Epidermal melanocyte (primary cell): ENCODE data around the gene NKD1.
A peak's percentile ranks its signal among the peaks of the same experiment; 100 is the strongest.
"Not testable (repeated sequence)": the region's sequence is repeated elsewhere in the genome, so short reads cannot be mapped to it uniquely, and the experiment has no call there.

Experiments used
- DNase-seq: peaks from one replicate; pipeline ENCODE4 v3.0.0; 2011; ENCODE audit warnings: low spot score; ENCODE audit not compliant: insufficient read length

The NKD1 gene

GRCh38 chr16:50579373-50579772 lies 31.2 kb downstream of the NKD1 start:
- not testable (repeated sequence) for DNase-seq

- no peak for DNase-seq
Observed at GRCh38 chr16:50580180-50580798, 32.1 kb downstream of the NKD1 start.

GRCh38 chr16:50581845-50582244 lies 33.6 kb downstream of the NKD1 start:
- no peak for DNase-seq

DNA sequence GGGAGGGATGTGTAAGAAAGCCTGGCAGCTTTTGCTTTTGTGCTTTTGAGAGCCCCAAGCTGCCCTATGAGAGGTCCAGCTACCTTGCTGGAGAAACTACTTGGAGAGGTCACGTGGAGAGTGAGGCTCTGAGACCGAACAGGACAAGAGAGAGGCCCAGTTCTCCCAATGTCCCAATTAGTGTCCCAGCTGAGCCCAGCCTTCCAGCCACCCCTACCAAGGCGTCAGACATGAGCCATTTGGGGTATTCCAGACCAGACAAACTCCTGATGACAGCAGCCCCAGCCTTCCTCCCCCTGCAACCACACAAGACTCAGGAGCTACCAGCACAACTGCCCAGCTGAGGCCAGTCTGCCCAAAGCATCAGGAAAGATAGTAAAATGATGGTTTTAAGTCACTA lies 35.0 kb downstream of the NKD1 start:
- no peak for DNase-seq

GRCh38 chr16:50584033-50584722 lies 36.0 kb downstream of the NKD1 start:
- no peak for DNase-seq

DNA sequence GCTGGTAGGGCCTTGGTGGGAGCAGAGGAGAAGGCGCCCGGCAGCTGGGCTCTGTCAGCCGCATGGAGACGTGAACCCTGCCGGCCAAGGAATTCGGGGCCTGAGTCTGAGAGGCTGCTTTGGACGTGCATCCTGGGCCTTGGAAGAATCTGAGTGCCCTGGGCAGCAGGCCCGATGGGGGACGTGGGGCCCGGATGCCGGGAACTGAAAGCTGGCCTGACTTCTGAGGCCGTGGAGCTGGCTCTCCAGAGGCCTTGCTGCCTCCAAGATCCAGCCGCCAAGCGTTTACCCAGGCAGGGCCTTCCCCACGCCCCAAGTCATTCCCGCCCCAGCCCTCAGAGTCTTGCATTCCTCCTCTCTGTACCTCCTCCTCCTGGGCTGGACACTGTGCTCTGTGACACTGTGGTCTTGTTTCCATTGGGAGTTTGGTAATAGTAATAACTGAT lies 37.2 kb downstream of the NKD1 start:
- DNase-seq, result no peak

GRCh38 chr16:50587543-50587942 lies 39.3 kb downstream of the NKD1 start:
- no peak for DNase-seq

DNA sequence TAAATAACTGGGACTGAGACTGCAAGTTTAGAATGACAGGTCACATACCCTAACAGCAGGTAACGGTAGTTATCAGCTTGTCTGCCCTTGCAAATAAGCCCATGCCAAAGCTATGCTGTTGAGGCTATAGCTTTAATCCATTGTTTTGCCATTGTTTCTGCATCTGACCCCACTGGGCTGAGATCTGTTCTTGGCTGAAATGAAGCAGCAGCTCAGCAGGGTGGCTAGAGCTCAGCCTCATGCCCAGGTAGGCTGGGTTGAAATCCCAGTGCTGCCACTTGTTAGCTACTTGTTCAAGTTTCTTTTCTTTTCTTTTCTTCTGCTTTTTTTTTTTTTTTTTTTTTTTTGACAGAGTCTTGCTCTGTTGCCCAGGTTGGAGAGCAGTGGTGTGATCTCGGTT lies 40.1 kb downstream of the NKD1 start:
- no peak for DNase-seq

- no peak for DNase-seq
Observed at GRCh38 chr16:50591209-50591608, 43.0 kb downstream of the NKD1 start.

DNA sequence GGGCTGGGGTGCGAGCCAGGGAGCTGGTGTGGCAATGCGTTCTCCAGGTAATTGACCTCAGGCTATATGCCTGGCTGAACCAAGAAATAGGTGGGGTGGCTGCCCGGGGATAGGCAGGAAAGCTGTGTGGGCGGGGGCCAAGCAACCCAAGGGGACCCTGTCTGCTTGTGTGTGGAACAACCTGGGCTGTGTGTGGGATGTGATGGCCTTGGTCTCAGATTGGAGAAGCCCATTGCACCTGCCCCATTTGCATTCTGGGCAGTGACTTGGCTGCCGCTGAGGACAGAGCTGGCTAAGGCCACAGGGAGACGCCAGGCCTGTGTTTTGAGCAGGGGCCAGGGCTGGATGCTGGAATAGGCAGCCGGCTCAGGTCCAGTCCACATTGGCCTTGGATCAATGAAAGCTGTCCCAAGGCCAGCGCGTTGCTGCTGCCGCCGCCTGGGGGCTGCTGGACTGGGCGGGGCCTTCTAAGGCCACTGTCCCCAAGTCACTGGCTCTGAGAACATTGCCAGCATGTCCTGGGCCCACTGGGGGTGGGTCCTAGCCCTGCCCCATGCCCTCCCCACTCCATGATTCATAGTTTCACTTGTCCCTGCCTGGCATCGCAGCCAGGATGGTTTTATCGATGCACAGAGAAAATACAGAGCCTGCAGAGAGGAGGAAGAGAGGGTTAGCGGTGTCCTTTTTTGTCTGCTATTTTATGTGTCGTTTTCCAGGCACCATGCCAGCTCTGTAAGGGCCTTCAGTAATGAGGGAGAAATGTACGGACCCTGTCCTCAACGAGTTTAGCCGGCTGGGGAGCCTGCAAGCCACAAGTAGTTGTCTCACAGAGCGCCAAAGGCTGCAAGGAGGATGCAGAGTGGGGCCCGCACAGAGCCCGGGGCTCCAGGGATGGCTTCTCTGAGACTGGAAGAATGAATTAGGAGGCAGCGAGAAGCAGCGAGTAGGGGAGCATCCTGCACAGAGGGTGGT lies 43.9 kb downstream of the NKD1 start:
- DNase-seq, result no peak

DNA sequence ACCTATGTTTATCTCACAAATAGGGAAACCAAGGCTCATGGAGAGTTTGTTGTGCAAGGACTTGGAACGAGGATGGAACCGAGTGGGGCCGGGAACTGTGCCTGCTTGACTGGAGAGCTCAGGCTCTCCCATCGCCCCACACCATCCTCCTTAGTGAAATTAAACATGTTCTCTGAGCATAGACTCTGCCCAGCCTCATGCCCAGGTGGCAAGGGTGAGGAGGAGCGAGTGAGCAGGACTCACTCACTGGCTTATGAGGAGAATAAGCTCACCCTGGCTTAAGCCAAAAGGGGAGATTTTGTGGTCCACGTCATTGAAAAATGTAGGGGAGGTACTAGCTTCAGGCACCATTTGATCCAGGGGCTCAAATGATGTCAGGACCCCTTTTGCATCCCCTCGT lies 44.8 kb downstream of the NKD1 start:
- no peak for DNase-seq

GRCh38 chr16:50593410-50594150 lies 45.4 kb downstream of the NKD1 start:
- peak; percentile 40 for DNase-seq

GRCh38 chr16:50594308-50595260 lies 46.4 kb downstream of the NKD1 start:
- DNase-seq, result no peak

DNA sequence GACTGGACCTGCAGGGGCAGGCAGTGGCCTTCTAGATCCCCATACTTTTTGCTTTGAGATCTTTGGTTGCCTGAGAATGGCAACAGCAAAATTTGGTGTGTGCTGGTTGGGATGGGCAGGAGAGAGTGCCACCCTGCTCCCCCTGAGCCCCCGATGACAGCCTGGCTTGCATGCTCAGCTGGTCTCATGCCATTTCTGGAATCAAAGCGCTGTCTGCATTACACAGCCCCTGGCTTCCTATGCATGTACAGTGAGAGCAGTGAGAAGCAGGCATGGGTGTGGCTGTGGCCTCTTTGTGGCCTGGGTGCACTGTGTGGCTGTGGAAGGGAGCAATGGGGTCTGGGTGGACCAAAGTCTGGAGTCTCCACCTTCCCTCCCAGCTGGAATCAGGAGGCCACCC lies 47.7 kb downstream of the NKD1 start:
- no peak for DNase-seq

- no peak for DNase-seq
Observed at GRCh38 chr16:50596762-50597450, 48.7 kb downstream of the NKD1 start.

DNA sequence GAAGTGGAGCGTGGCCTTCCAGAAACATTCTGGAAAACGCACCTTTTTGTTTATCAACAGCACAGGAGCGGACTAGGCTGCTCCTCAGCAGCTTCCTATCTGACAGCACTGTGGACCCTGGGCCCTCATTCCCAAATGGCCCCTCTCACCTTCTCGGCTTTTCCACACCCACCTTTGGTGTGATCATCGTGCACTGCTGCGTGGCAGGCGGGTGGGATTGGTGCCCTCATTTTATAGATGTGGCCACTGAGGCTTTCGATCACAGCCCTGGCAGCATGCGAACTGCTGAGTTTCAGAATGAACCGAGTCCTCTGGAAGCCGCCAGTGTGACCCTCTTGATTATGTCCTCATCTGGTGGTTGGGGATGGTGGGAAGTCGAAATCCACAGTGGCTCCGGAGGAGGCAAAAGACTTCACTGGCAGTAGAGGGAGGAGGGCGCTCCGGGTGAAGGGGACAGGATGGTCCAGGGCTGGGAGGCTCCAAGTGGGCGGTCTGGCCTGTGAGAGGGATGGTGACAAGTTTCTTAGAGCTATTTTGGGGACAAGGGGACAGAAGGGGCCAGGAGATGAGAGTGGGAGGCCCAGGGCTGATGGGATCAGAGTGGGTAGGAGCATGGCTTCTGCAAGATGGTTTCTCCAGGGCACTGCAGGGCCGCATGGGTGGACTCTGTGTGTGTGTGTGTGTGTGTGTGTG lies 49.5 kb downstream of the NKD1 start:
- DNase-seq, result no peak

DNA sequence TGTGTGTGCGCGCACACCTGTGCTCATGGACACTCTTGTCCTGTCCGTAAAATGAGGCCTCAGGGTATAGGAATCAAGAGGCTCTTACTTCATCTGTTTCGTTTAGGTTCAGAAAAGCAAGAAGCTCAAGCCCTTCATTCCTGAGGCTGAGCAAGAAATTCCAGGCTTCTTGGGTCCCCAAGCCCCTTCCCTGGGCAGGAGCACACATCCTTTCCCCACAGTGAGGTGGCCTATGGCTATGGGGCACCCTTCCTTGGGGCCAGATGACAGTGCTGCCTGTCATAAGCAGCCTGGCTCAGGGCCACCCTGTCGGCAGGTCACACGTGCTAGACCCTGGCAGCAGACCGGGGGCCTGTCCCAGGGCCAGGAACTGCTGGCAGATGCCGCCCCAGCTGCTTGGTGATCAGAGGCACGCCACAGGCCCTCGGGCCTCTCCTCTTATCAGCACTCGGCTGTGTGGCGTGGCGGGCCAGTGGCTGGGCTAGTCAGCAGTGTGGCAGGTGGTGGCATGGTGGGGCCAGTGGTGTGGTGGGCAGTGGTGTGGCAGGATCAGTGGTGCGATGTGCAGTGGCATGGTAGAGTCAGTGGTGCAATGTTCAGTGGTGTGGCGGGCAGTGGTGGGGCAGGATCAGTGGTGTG lies 50.2 kb downstream of the NKD1 start:
- DNase-seq, result no peak

GRCh38 chr16:50598936-50599361 lies 50.8 kb downstream of the NKD1 start:
- no peak for DNase-seq
